Testis (tissue), 2 donors: ENCODE results near the gene C13orf46.

ENCODE experiments used
- CTCF ChIP-seq, 3 experiments: fragments of 450-650 bp in 2 of 3; fragments of 200-600 bp in 1 of 3; sonication (generic) in 1 of 3; IDR thresholded peaks; one replicate each; pipeline ENCODE4 v1.5.1; 2016 to 2019; ENCODE audit warnings: antibody characterized with exemption in 3 of 3, mild to moderate bottlenecking in 2 of 3, moderate library complexity in 1 of 3
- POLR2A ChIP-seq: fragments of 450-650 bp; IDR thresholded peaks from one replicate; pipeline ENCODE4 v1.6.1; 2017; ENCODE audit warnings: antibody characterized with exemption, mild to moderate bottlenecking, moderate library complexity

- TF ChIP-seq CTCF (IDR thresholded peaks at IDR 0.05), result no peak
- no peak for TF ChIP-seq POLR2A
Measured at GRCh38 chr13:113928685-113929627, 44.9 kb downstream of the C13orf46 start.
